Measurements from ENCODE around the gene UXT. TPM values are rescaled to one million over a fixed set of nuclear protein-coding genes. Genes with fewer than 3 reads are reported as not detected.

Gene UXT
- polyA plus RNA-seq, 3 donors, result 134 to 213 (median 174) TPM

GRCh38 chrX:47644557-47645091 lies 14.4 kb downstream of the UXT start:
- Histone ChIP-seq H3K27ac (ENCODE audit: low read depth in 1 of 2, low read length in 2 of 2) (no peak overlapping the region), H3K4me3 (replicated peaks in 1 of 3; ENCODE audit: low read depth in 2 of 3, low read length in 3 of 3) (no peak overlapping the region), H3K4me2 (replicated peaks; ENCODE audit: extremely low read depth, low read length, poor library complexity, severe bottlenecking) (no peak overlapping the region), H2AFZ (ENCODE audit: insufficient read depth, low read depth, low read length, poor library complexity, severe bottlenecking) (no peak overlapping the region), H3K4me1 (ENCODE audit: control insufficient read depth in 1 of 2, insufficient read depth in 2 of 2, low read length in 2 of 2) (peaks cover 20 to 23% of the 10 kb centered on the region in 2 donors), H3K27me3 (ENCODE audit: control insufficient read depth in 2 of 2, insufficient read depth in 2 of 2, low read length in 2 of 2) (no peaks in the 10 kb centered on the region), H3K9me3 (replicated peaks in 1 of 2; ENCODE audit: control insufficient read depth in 1 of 2, insufficient read depth in 1 of 2, low read length in 2 of 2) (no peaks in the 10 kb centered on the region), H3K9ac (ENCODE audit: insufficient read depth, low read length, poor library complexity, severe bottlenecking) (no peak overlapping the region), H3K79me2 (ENCODE audit: insufficient read depth, low read length) (peaks cover 16% of the 10 kb centered on the region), H3K36me3 (replicated peaks in 1 of 2; ENCODE audit: control insufficient read depth in 1 of 2, insufficient read depth in 2 of 2, low read length in 2 of 2) (peaks cover 19 to 25% of the 10 kb centered on the region in 2 donors), H4K20me1 (ENCODE audit: insufficient read depth, low read length) (peaks cover 3% of the 10 kb centered on the region)
- intact Hi-C loops (cut with micrococcal nuclease), result loop anchor here (5.0 to 10.0 kb wide), 2 partner anchors 82 to 450 kb away; partner anchors contain the start of genes ARAF (in 1 of the 2) and UBA1 (in 1 of the 2)
- H3K4me1 Mint-ChIP-seq, result peaks cover 30% of the 10 kb centered on the region
- TF ChIP-seq, protein P1, sequence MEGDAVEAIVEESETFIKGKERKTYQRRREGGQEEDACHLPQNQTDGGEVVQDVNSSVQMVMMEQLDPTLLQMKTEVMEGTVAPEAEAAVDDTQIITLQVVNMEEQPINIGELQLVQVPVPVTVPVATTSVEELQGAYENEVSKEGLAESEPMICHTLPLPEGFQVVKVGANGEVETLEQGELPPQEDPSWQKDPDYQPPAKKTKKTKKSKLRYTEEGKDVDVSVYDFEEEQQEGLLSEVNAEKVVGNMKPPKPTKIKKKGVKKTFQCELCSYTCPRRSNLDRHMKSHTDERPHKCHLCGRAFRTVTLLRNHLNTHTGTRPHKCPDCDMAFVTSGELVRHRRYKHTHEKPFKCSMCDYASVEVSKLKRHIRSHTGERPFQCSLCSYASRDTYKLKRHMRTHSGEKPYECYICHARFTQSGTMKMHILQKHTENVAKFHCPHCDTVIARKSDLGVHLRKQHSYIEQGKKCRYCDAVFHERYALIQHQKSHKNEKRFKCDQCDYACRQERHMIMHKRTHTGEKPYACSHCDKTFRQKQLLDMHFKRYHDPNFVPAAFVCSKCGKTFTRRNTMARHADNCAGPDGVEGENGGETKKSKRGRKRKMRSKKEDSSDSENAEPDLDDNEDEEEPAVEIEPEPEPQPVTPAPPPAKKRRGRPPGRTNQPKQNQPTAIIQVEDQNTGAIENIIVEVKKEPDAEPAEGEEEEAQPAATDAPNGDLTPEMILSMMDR (IDR thresholded peaks at IDR 0.05), result no peak
- H3K27ac Mint-ChIP-seq, result peak overlapping the region in 4 of 7 donors; percentile 1 to 57 (median 42)
- peaks cover 0 to 1% (median 0%) of the 10 kb centered on the region in 3 donors for H3K27me3 Mint-ChIP-seq (ENCODE audit: low read depth in 3 of 3)
- H3K4me3 Mint-ChIP-seq, result peak overlapping the region in 1 of 2 donors; percentile 37
- H3K9me3 Mint-ChIP-seq, result peaks cover 4 to 17% (median 8%) of the 10 kb centered on the region in 7 donors
- H3K36me3 Mint-ChIP-seq, result peaks cover 28 to 35% of the 10 kb centered on the region in 2 donors
- DNase-seq, result peak in 2 of 3 donors; percentile 10 to 32
- 91% methylated on average over 7 of the region's 12 CpGs for WGBS (ENCODE audit: insufficient coverage)

- Mint-ChIP-seq H3K36me3 (peaks cover 35 to 42% of the 10 kb centered on the region in 2 donors), H3K27ac (peak overlapping the region in 1 of 7 donors; percentile 30), H3K4me1 (peaks cover 23% of the 10 kb centered on the region), H3K9me3 (peaks cover 6 to 21% (median 10%) of the 10 kb centered on the region in 7 donors), H3K4me3 (no peak overlapping the region), H3K27me3 (ENCODE audit: low read depth in 3 of 3) (peaks cover 0 to 1% (median 0%) of the 10 kb centered on the region in 3 donors)
- H3K4me3 ChIP-seq (replicated peaks in 1 of 3; ENCODE audit: low read depth in 2 of 3, low read length in 3 of 3), result no peak overlapping the region
- no peak overlapping the region for H2AFZ ChIP-seq (ENCODE audit: insufficient read depth, low read depth, low read length, poor library complexity, severe bottlenecking)
- 0% methylated on average over 1 of the region's 2 CpGs for WGBS (ENCODE audit: insufficient coverage)
- H3K27ac ChIP-seq (ENCODE audit: low read depth in 1 of 2, low read length in 2 of 2), result no peak overlapping the region
- peaks cover 26 to 32% of the 10 kb centered on the region in 2 donors for H3K36me3 ChIP-seq (replicated peaks in 1 of 2; ENCODE audit: control insufficient read depth in 1 of 2, insufficient read depth in 2 of 2, low read length in 2 of 2)
- H3K4me1 ChIP-seq (ENCODE audit: control insufficient read depth in 1 of 2, insufficient read depth in 2 of 2, low read length in 2 of 2), result peaks cover 13 to 16% of the 10 kb centered on the region in 2 donors
- peaks cover 9% of the 10 kb centered on the region for H3K79me2 ChIP-seq (ENCODE audit: insufficient read depth, low read length)
- H3K9ac ChIP-seq (ENCODE audit: insufficient read depth, low read length, poor library complexity, severe bottlenecking), result no peak overlapping the region
- TF ChIP-seq, protein P1 (IDR thresholded peaks at IDR 0.05), result peak; percentile 39
- no peak overlapping the region for H3K4me2 ChIP-seq (replicated peaks; ENCODE audit: extremely low read depth, low read length, poor library complexity, severe bottlenecking)
- intact Hi-C loops (cut with micrococcal nuclease), result loop anchor here (5.0 to 10.0 kb wide), 2 partner anchors 82 to 449 kb away; partner anchors contain the start of genes ARAF (in 1 of the 2) and UBA1 (in 1 of the 2)
- no peaks in the 10 kb centered on the region for H3K9me3 ChIP-seq (replicated peaks in 1 of 2; ENCODE audit: control insufficient read depth in 1 of 2, insufficient read depth in 1 of 2, low read length in 2 of 2)
- peaks cover 3% of the 10 kb centered on the region for H4K20me1 ChIP-seq (ENCODE audit: insufficient read depth, low read length)
- DNase-seq, result peak in 2 of 3 donors; percentile 32 to 39
- H3K27me3 ChIP-seq (ENCODE audit: control insufficient read depth in 2 of 2, insufficient read depth in 2 of 2, low read length in 2 of 2), result no peaks in the 10 kb centered on the region
Measured at GRCh38 chrX:47643926-47644325, 15.1 kb downstream of the UXT start.

Measured in CD14-positive monocyte (primary cell).